ENCODE measurements around the gene TTC7B. TPM values are rescaled to one million over a fixed set of nuclear protein-coding genes. Genes with fewer than 3 reads are reported as not detected.
A peak's percentile ranks its signal among the peaks of the same experiment; 100 is the strongest.

The TTC7B gene
- total and polyA plus RNA-seq, 2 of the 13 experiments (the other 11 are each of a cell fraction or from before 2014, with no cell fraction given) = 1.3 to 3.2 TPM

- no peak for TF ChIP-seq ZNF704 (CRISPR knock-in tag; IDR thresholded peaks at IDR 0.05; ENCODE audit: borderline replicate concordance)
- TF ChIP-seq DMAP1 (CRISPR knock-in tag; IDR thresholded peaks at IDR 0.05) = no peak
- TF ChIP-seq CEBPB (IDR thresholded peaks at IDR 0.05; ENCODE audit: borderline replicate concordance, low read depth, low read length) = peak; percentile 95
- TF ChIP-seq ASH2L (IDR thresholded peaks at IDR 0.05; ENCODE audit: insufficient read length, low read depth, low read length) = no peak
- TF ChIP-seq MYPOP (CRISPR knock-in tag; IDR thresholded peaks at IDR 0.05) = no peak
- TF ChIP-seq NCOR1 (IDR thresholded peaks at IDR 0.05; ENCODE audit: borderline replicate concordance, low read length) = no peak
- TF ChIP-seq ZBTB42 (CRISPR knock-in tag; IDR thresholded peaks at IDR 0.05) = no peak
- TF ChIP-seq ETV5 (CRISPR knock-in tag; IDR thresholded peaks at IDR 0.05; ENCODE audit: borderline replicate concordance) = peak; percentile 65; the same call in 1 of the 2 replicates
- TF ChIP-seq JUNB (CRISPR knock-in tag; IDR thresholded peaks at IDR 0.05; ENCODE audit: borderline replicate concordance) = no peak
- no peak for TF ChIP-seq ZNF597 (CRISPR knock-in tag; IDR thresholded peaks at IDR 0.05)
- no peak for TF ChIP-seq RNF219 (CRISPR knock-in tag; IDR thresholded peaks at IDR 0.05)
- peak; percentile 47; the same call in 1 of the 2 replicates for TF ChIP-seq GABPB1 (CRISPR knock-in tag; IDR thresholded peaks at IDR 0.05)
- TF ChIP-seq SP2 (CRISPR knock-in tag; IDR thresholded peaks at IDR 0.05) = no peak
- TF ChIP-seq PAXIP1 (CRISPR knock-in tag; conservative IDR thresholded peaks at IDR 0.05) = no peak
- no peak for TF ChIP-seq ZNF101 (CRISPR knock-in tag; IDR thresholded peaks at IDR 0.05; ENCODE audit: borderline replicate concordance, low read depth)
- no peak for TF ChIP-seq HOXA9 (CRISPR knock-in tag; IDR thresholded peaks at IDR 0.05; ENCODE audit: borderline replicate concordance)
- TF ChIP-seq CBFB (CRISPR knock-in tag; IDR thresholded peaks at IDR 0.05) = no peak
- no peak for TF ChIP-seq TBL1XR1 (IDR thresholded peaks at IDR 0.05; ENCODE audit: borderline replicate concordance, low read length, partially characterized antibody)
- no peak for TF ChIP-seq ZNF512 (CRISPR knock-in tag; IDR thresholded peaks at IDR 0.05)
These were observed 171.3 kb downstream of the TTC7B start (continued) for GRCh38 chr14:90644882-90645281.
